ENCODE measurements around the gene SLC5A12.

- TF ChIP-seq, protein P1, sequence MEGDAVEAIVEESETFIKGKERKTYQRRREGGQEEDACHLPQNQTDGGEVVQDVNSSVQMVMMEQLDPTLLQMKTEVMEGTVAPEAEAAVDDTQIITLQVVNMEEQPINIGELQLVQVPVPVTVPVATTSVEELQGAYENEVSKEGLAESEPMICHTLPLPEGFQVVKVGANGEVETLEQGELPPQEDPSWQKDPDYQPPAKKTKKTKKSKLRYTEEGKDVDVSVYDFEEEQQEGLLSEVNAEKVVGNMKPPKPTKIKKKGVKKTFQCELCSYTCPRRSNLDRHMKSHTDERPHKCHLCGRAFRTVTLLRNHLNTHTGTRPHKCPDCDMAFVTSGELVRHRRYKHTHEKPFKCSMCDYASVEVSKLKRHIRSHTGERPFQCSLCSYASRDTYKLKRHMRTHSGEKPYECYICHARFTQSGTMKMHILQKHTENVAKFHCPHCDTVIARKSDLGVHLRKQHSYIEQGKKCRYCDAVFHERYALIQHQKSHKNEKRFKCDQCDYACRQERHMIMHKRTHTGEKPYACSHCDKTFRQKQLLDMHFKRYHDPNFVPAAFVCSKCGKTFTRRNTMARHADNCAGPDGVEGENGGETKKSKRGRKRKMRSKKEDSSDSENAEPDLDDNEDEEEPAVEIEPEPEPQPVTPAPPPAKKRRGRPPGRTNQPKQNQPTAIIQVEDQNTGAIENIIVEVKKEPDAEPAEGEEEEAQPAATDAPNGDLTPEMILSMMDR (optimal IDR thresholded peaks at IDR 0.05 in 1 of 3, IDR thresholded peaks at IDR 0.05 in 1 of 3, conservative IDR thresholded peaks at IDR 0.05 in 1 of 3; ENCODE audit: extremely low read depth in 1 of 3, insufficient read depth in 2 of 3, low read length in 3 of 3), result no peak
- no peak for TF ChIP-seq EZH2 (IDR thresholded peaks at IDR 0.05; ENCODE audit: low read length)
Observed at GRCh38 chr11:26717771-26718170, 4.1 kb downstream of the SLC5A12 start.
